Fibroblast of the aortic adventitia (primary cell): ENCODE data around the gene MEIOSIN. TPM values are rescaled to one million over a fixed set of nuclear protein-coding genes. Genes with fewer than 3 reads are reported as not detected.

ENCODE experiments used
- DNase-seq: peaks from one replicate; pipeline ENCODE4 v3.0.0-alpha.2; 2010; ENCODE audit warnings: low read depth
- H3K4me3 ChIP-seq: 2 replicates; pipeline ENCODE4 v1.5.1; 2011; ENCODE audit warnings: low read depth, mild to moderate bottlenecking, control low read depth, low read length, moderate library complexity
- total RNA-seq: library from RNA; depleted of rRNA; stranded (reverse); fragments of >200 nt; gene quantifications from 2 replicates; pipeline ENCODE4 v1.2.3, GENCODE V29; 2012; ENCODE audit warnings: low replicate concordance
- TF ChIP-seq, protein P1 (sequence below): IDR thresholded peaks from 2 replicates; pipeline ENCODE4 v1.5.1; 2011; ENCODE audit warnings: mild to moderate bottlenecking, low read length, control low read depth, inconsistent platforms; ENCODE audit not compliant: insufficient read depth

MEIOSIN gene
- total RNA-seq, 1 donor: not detected

DNA sequence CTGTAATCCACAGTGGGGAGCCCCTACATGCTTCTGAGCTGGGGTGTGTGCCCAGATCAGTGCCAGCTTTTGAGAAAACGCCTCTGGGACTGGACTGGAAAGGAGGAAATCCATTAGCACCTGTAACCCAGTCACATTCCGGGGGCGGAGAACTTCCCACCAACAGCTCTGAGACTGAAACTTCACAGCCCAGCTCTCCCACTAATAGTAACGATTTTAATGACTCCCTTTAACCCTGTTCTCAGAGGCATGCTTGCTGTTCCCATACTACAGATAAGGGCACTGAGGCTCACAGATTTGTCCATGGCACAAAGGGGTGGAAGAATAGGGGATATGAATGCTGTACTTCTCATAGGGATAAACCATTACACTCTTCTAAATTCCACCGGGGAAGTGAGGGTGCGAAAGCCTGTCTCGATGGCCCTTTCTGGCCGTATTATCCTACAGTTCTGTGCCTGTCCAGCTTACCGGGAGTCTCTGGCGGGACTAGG is 3.4 kb upstream of the MEIOSIN start:
- no peak for DNase-seq
- TF ChIP-seq, protein P1, sequence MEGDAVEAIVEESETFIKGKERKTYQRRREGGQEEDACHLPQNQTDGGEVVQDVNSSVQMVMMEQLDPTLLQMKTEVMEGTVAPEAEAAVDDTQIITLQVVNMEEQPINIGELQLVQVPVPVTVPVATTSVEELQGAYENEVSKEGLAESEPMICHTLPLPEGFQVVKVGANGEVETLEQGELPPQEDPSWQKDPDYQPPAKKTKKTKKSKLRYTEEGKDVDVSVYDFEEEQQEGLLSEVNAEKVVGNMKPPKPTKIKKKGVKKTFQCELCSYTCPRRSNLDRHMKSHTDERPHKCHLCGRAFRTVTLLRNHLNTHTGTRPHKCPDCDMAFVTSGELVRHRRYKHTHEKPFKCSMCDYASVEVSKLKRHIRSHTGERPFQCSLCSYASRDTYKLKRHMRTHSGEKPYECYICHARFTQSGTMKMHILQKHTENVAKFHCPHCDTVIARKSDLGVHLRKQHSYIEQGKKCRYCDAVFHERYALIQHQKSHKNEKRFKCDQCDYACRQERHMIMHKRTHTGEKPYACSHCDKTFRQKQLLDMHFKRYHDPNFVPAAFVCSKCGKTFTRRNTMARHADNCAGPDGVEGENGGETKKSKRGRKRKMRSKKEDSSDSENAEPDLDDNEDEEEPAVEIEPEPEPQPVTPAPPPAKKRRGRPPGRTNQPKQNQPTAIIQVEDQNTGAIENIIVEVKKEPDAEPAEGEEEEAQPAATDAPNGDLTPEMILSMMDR: no peak

DNA sequence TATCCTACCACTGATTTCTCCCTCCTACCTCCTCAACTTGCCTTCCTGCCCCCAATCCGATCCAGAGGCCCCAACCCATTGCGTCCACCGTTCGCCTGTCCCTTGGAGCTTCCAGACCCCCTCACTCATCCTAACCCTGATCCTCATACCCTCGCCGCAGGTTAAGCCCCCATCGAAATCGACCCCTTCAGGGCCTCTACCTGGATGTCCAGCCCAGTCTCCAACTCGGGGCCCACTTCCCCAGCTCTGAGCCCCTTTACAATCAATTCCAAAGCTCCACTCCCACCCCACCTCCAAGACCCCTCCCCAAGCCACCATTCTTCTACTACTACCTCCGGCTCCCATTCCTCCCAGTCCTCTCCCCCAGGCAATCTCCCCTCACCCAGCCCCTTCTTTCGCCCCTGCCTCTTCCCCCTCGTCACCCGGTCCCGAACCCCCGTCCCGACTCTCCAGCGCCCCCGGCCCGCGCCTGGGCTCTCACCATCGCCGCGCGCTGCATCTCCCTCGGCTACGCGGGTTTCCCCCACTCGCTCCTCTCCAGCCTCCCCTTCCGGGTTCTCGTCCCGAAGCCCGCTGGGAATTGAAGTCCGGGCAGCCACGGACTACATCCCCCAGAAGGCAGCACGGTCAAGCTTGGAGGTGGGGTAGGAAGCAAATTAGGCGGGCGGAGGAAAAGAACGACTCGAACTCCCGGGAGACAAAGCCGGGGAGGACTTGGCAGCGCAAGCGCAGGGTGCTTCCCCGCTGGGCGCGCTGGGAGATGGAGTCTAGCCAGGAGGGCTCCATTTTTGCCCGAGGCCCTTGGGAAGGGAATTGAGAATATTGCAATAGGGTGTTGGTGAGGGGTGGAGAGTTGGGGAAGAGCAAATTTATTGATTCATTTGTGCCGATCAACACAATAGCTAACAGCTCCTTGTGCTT is 2.6 kb upstream of the MEIOSIN start, which contains the start of gene FBXO46:
TSS of gene FBXO46 (minus strand) at position 529 of the 921 bp plus-strand sequence. CDS start 17,401 bp downstream, outside the sequence.
- DNase-seq: peak; percentile 99
- H3K4me3 ChIP-seq: peak within 1 kb of the TSS; percentile 95
- TF ChIP-seq, protein P1: peak; percentile 32

More for the DNA sequence above, 3.4 kb upstream of the MEIOSIN start:
- peak overlapping the region; percentile 95 for H3K4me3 ChIP-seq

DNA sequence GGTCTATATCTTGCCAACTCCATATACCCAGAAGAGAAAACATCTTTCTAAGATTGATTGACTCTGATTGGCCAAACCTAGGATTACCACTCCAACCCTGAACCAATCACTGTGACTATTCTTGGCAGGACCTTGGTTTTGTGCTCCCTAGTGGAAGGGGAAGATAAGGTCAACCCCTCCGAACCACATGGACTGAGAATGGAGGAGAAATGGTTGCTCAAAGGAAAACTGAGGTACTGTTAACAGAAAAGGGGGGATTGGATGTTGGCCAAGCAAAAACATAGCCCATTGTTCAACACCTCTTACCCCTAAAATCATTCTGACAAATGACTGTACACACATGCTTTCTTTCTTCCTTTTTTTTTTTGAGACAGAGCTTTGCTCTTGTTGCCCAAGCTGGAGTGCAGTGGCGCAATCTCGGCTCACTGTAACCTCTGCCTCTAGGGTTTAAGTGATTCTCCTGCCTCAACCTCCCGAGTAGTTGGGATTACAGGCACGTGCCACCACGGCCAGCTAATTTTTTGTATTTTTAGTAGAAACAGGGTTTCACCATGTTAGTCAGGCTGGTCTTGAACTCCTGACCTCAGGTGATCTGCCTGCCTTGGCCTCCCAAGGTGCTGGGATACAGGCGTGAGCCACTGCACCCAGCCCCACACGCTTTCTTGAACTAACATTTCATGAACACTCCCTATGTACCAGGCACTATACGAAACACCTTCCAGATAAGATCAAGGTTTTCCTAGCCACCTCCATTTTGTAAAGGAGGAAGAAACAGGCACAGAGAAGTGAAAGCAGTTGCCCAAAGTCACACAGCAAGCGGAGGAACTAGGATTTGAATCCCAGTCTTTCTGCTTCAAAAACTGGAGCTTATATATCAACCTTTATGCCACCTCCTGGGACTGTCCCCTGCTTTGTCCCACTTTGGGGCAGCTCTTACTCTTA is 6.5 kb downstream of the MEIOSIN start:
- TF ChIP-seq, protein P1: no peak
- no peak for DNase-seq
- no peak overlapping the region for H3K4me3 ChIP-seq

DNA sequence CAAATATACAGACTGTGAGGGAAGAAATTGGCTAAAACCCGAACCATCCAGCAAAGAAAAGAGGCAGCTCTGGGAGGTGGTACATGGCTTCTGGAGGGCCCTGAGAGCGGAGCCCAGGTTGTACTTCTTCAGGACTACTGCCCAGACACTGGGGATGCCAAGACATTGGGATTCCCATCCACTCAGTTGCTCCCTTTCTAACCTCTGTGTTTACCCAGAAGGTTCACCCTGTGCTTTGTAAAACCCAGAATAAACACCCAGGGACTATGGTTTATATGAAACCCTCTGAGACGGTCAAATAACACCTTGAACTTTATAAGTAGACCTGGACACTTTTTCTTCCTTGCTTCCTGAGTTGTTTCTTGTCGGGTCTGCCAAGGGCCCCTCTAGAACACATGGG is 9.7 kb downstream of the MEIOSIN start:
- no peak overlapping the region for H3K4me3 ChIP-seq
- TF ChIP-seq, protein P1: no peak

DNA sequence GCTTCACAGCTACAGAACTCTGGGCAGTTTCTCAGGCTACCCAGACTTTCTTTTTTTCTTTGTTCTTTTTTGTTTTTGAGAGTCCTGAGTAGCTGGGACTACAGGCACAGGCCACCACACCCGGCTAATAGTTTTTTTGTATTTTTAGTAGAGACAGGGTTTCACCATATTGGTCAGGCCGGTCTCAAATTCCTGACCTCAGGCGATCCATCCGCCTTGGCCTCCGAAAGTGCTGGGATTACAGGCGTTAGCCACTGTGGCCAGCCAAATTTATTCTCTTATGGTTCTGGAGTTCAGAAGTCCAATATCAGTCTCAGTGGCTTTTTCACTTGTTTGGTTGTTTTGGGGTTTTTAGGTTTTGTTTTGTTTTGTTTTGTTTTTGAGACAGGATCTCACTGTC is 12.4 kb downstream of the MEIOSIN start:
- H3K4me3 ChIP-seq: no peak overlapping the region
- DNase-seq: no peak
- TF ChIP-seq, protein P1: no peak

More for the DNA sequence above, 9.7 kb downstream of the MEIOSIN start:
- no peak for DNase-seq

DNA sequence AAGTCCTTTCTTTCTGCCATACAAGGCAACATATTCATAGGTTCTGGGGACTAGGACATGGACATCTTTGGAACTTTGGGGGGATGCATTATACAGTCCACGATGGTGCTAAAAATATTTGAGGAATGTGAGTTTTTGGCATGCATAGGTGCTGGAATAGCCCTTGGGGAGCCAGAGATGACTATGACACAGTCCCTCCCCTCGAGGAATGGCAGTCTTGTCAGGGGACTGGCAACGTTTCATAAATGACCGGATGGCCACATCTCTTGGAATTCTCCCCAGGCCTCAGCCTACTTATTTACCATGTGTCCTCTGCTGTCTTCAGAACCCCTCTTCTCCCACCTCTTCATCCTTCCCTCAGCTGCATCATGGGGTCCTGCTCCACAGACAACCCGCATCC is 13.6 kb downstream of the MEIOSIN start:
- no peak for DNase-seq
- TF ChIP-seq, protein P1: no peak
- H3K4me3 ChIP-seq: no peak overlapping the region
